Measurements from ENCODE around the gene SLC25A23.

The SLC25A23 gene

GRCh38 chr19:6476155-6476895 lies 16.7 kb upstream of the SLC25A23 start:
- no peaks in the 10 kb centered on the region for H3F3A ChIP-seq (ENCODE audit: insufficient read depth, low read length)
- H2AFZ ChIP-seq (ENCODE audit: low read length): no peak overlapping the region
- H3K36me3 ChIP-seq (ENCODE audit: insufficient read depth, low read length): peaks cover 36% of the 10 kb centered on the region
- H3K79me2 ChIP-seq (ENCODE audit: insufficient read depth, low read length): no peaks in the 10 kb centered on the region
- no peaks in the 10 kb centered on the region for H3K9me2 ChIP-seq (ENCODE audit: low read depth, low read length)
- no peaks in the 10 kb centered on the region for H3K9me3 ChIP-seq (ENCODE audit: low read length)
- H4K20me1 ChIP-seq (ENCODE audit: insufficient read depth, low read length): no peaks in the 10 kb centered on the region
- no peak overlapping the region for H3K4me3 ChIP-seq (ENCODE audit: low read depth, low read length, poor library complexity, severe bottlenecking)
- H3K9ac ChIP-seq (ENCODE audit: low read length): no peak overlapping the region
- H3K27me3 ChIP-seq (ENCODE audit: insufficient read depth, low read length): no peaks in the 10 kb centered on the region
- TF ChIP-seq CTCF (IDR thresholded peaks at IDR 0.05; ENCODE audit: low read length) (no peak), EZH2 (IDR thresholded peaks at IDR 0.05; ENCODE audit: borderline replicate concordance, low read length) (no peak)
- no peak overlapping the region for H3K27ac ChIP-seq (ENCODE audit: low read depth, low read length, poor library complexity, severe bottlenecking)
- H3K4me1 ChIP-seq (ENCODE audit: insufficient read depth, low read length, severe bottlenecking): peaks cover 11% of the 10 kb centered on the region
- no peak overlapping the region for H3K4me2 ChIP-seq (ENCODE audit: low read length)

- H3K36me3 ChIP-seq (ENCODE audit: insufficient read depth, low read length): peaks cover 36% of the 10 kb centered on the region
Observed at GRCh38 chr19:6475321-6476108, 15.9 kb upstream of the SLC25A23 start.

GRCh38 chr19:6473647-6474046 lies 14.1 kb upstream of the SLC25A23 start:
- no peaks in the 10 kb centered on the region for H4K20me1 ChIP-seq (ENCODE audit: insufficient read depth, low read length)
- H3K9me3 ChIP-seq (ENCODE audit: low read length): no peaks in the 10 kb centered on the region
- no peak overlapping the region for H3K4me2 ChIP-seq (ENCODE audit: low read length)
- TF ChIP-seq CTCF (IDR thresholded peaks at IDR 0.05; ENCODE audit: low read length): no peak
- TF ChIP-seq EZH2 (IDR thresholded peaks at IDR 0.05; ENCODE audit: borderline replicate concordance, low read length): no peak
- H3K9ac ChIP-seq (ENCODE audit: low read length): no peak overlapping the region
- H3K79me2 ChIP-seq (ENCODE audit: insufficient read depth, low read length): no peaks in the 10 kb centered on the region
- no peak overlapping the region for H3K27ac ChIP-seq (ENCODE audit: low read depth, low read length, poor library complexity, severe bottlenecking)
- H3F3A ChIP-seq (ENCODE audit: insufficient read depth, low read length): no peaks in the 10 kb centered on the region
- H3K27me3 ChIP-seq (ENCODE audit: insufficient read depth, low read length): no peaks in the 10 kb centered on the region
- no peak overlapping the region for H2AFZ ChIP-seq (ENCODE audit: low read length)
- peaks cover 29% of the 10 kb centered on the region for H3K36me3 ChIP-seq (ENCODE audit: insufficient read depth, low read length)
- no peaks in the 10 kb centered on the region for H3K4me1 ChIP-seq (ENCODE audit: insufficient read depth, low read length, severe bottlenecking)
- H3K9me2 ChIP-seq (ENCODE audit: low read depth, low read length): no peaks in the 10 kb centered on the region
- no peak overlapping the region for H3K4me3 ChIP-seq (ENCODE audit: low read depth, low read length, poor library complexity, severe bottlenecking)

More at GRCh38 chr19:6475321-6476108, 15.9 kb upstream of the SLC25A23 start:
- Histone ChIP-seq H4K20me1 (ENCODE audit: insufficient read depth, low read length) (no peaks in the 10 kb centered on the region), H3K9ac (ENCODE audit: low read length) (no peak overlapping the region), H3F3A (ENCODE audit: insufficient read depth, low read length) (no peaks in the 10 kb centered on the region), H3K4me1 (ENCODE audit: insufficient read depth, low read length, severe bottlenecking) (peaks cover 3% of the 10 kb centered on the region), H2AFZ (ENCODE audit: low read length) (no peak overlapping the region), H3K27me3 (ENCODE audit: insufficient read depth, low read length) (no peaks in the 10 kb centered on the region), H3K9me3 (ENCODE audit: low read length) (no peaks in the 10 kb centered on the region), H3K4me2 (ENCODE audit: low read length) (no peak overlapping the region), H3K4me3 (ENCODE audit: low read depth, low read length, poor library complexity, severe bottlenecking) (no peak overlapping the region), H3K9me2 (ENCODE audit: low read depth, low read length) (no peaks in the 10 kb centered on the region), H3K27ac (ENCODE audit: low read depth, low read length, poor library complexity, severe bottlenecking) (no peak overlapping the region), H3K79me2 (ENCODE audit: insufficient read depth, low read length) (no peaks in the 10 kb centered on the region)
- TF ChIP-seq CTCF (IDR thresholded peaks at IDR 0.05; ENCODE audit: low read length) (no peak), EZH2 (IDR thresholded peaks at IDR 0.05; ENCODE audit: borderline replicate concordance, low read length) (no peak)

Measured in OCI-LY1 (cell line).